Erythroblast (primary cell): Measurements from ENCODE around the gene IQCF2.

Experiments used
- GATA1 ChIP-seq: IDR thresholded peaks from 2 replicates; pipeline ENCODE4 v1.6.1; 2011; ENCODE audit warnings: low read depth, mild to moderate bottlenecking, control low read depth, low read length, moderate library complexity
- POLR2A ChIP-seq: IDR thresholded peaks from 2 replicates; pipeline ENCODE4 v1.6.1; 2011; ENCODE audit warnings: mild to moderate bottlenecking, low read length

GRCh38 chr3:51813539-51813938 lies 47.9 kb upstream of the IQCF2 start:
- TF ChIP-seq POLR2A (no peak), GATA1 (no peak)
